Activated CD8-positive, alpha-beta T cell treated with anti-CD3 and anti-CD28 coated beads, Interleukin-2, amount 10 ng/mL, durations not matched to agents 7 days and 5 days (primary cell): Measurements from ENCODE around the gene CEP135. TPM values are rescaled to one million over a fixed set of nuclear protein-coding genes. Genes with fewer than 3 reads are reported as not detected.

Experiments
- ATAC-seq: fragments of 150-1000 bp; cut with Tn5 transposase; one replicate; pipeline ENCODE4 v1.10.0; 2021; ENCODE audit warnings: moderate library complexity
- CTCF ChIA-PET: fragments of 350-600 bp; sonication (Branson Sonifier 250); formaldehyde crosslinking; loops from one replicate; lab custom pipeline; 2021; ENCODE audit warnings: antibody characterized with exemption; lab: Charles Lee
- POLR2A ChIA-PET: fragments of 350-600 bp; sonication (Branson Sonifier 250); formaldehyde crosslinking; loops from one replicate; lab custom pipeline; 2021; ENCODE audit warnings: antibody characterized with exemption; lab: Charles Lee
- DNase-seq: peaks from one replicate; pipeline ENCODE4 v3.0.0-alpha.2; 2020
- H3K27ac Mint-ChIP-seq: one replicate; pipeline ENCODE4 v1.8.0; 2021; ENCODE audit warnings: mild to moderate bottlenecking, mixed read lengths
- H3K27me3 Mint-ChIP-seq: one replicate; pipeline ENCODE4 v1.8.0; 2021; ENCODE audit warnings: low read depth, mixed read lengths
- H3K36me3 Mint-ChIP-seq: one replicate; pipeline ENCODE4 v1.8.0; 2021; ENCODE audit warnings: low read depth, mixed read lengths
- H3K4me1 Mint-ChIP-seq: one replicate; pipeline ENCODE4 v1.8.0; 2021; ENCODE audit warnings: low read depth, mixed read lengths
- H3K4me3 Mint-ChIP-seq: one replicate; pipeline ENCODE4 v1.8.0; 2021; ENCODE audit warnings: mild to moderate bottlenecking, mixed read lengths
- H3K9me3 Mint-ChIP-seq: one replicate; pipeline ENCODE4 v1.8.0; 2022; ENCODE audit warnings: mixed read lengths; ENCODE audit not compliant: insufficient read depth
- total RNA-seq, 2 experiments: library from RNA; stranded (reverse); gene quantifications; one replicate each; pipeline ENCODE4 v1.2.3, GENCODE V29; 2021

Gene CEP135
- total RNA-seq, 2 experiments from 2014 or later = 16.4 to 17.0 TPM

GRCh38 chr4:55977811-55978210 lies 29.1 kb downstream of the CEP135 start:
- no peak for ATAC-seq
- ChIA-PET CTCF (interaction anchor here (0.8 kb wide), 1 partner anchor 14 kb away, joined by 3 read pairs; no protein-coding TSS in a partner anchor), POLR2A (no interaction called here)
- no peak for DNase-seq
- H3K36me3 Mint-ChIP-seq = peaks cover 26% of the 10 kb centered on the region
- no peaks in the 10 kb centered on the region for H3K9me3 Mint-ChIP-seq
- no peak overlapping the region for H3K27ac Mint-ChIP-seq
- H3K27me3 Mint-ChIP-seq = no peaks in the 10 kb centered on the region
- no peaks in the 10 kb centered on the region for H3K4me1 Mint-ChIP-seq
- no peak overlapping the region for H3K4me3 Mint-ChIP-seq

DNA sequence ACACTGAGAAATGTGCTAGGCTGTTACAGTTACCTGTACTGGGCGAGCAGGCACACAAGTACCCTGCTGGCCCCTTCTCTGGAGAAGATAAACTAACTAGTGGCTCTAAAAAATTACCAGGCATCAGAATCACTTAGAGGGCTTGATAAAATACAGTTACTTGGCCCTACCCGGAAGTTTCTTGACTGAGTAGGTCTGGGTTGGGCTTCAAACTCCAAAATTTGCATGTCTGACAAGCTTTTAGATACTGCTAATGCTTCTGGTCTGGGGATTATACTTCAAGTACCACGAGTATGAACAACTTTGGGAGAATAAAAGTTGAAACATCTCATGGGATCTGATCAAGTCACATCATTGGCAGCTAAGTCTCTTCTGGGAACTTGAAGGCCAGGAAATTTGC lies 30.8 kb downstream of the CEP135 start:
- no peak overlapping the region for H3K4me3 Mint-ChIP-seq
- H3K27me3 Mint-ChIP-seq = no peaks in the 10 kb centered on the region
- no peak overlapping the region for H3K27ac Mint-ChIP-seq
- no peak for ATAC-seq
- peaks cover 29% of the 10 kb centered on the region for H3K36me3 Mint-ChIP-seq
- no peaks in the 10 kb centered on the region for H3K4me1 Mint-ChIP-seq
- H3K9me3 Mint-ChIP-seq = no peaks in the 10 kb centered on the region
- CTCF ChIA-PET = interaction anchor here (1.7 kb wide), 1 partner anchor 31 kb away, joined by 5 read pairs; the partner anchor contains the start of gene CEP135
- no peak for DNase-seq
- POLR2A ChIA-PET = no interaction called here

DNA sequence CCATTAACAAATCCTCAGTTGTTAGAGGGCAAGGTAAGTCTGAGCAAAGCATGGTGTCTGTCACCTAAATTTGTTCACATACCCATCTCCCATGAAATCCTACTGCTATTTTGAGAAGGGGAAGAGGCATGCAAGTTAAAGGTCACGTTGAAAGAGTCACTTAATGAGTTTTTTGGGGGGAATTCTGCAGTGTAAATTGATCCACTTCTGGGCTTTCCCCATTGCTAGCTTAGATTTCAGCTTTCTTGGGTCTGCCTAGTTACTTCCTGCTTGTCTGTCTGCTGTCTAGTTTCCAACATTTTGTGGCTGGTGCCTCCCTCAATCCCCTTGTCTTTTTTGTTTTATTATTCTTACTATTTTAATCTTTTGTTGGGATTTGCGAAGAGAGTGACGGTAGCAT lies 32.0 kb downstream of the CEP135 start:
- H3K36me3 Mint-ChIP-seq = peaks cover 24% of the 10 kb centered on the region
- H3K4me3 Mint-ChIP-seq = no peak overlapping the region
- DNase-seq (no peak), ATAC-seq (no peak)
- CTCF ChIA-PET = interaction anchor here (1.3 kb wide), 1 partner anchor 32 kb away, joined by 5 read pairs; the partner anchor contains the start of gene CEP135
- no peak overlapping the region for H3K27ac Mint-ChIP-seq
- POLR2A ChIA-PET = no interaction called here
- no peaks in the 10 kb centered on the region for H3K9me3 Mint-ChIP-seq
- H3K4me1 Mint-ChIP-seq = no peaks in the 10 kb centered on the region
- no peaks in the 10 kb centered on the region for H3K27me3 Mint-ChIP-seq

GRCh38 chr4:55982976-55983375 lies 34.2 kb downstream of the CEP135 start:
- no peak overlapping the region for H3K4me3 Mint-ChIP-seq
- ATAC-seq (no peak), DNase-seq (no peak)
- H3K27ac Mint-ChIP-seq = no peak overlapping the region
- peaks cover 29% of the 10 kb centered on the region for H3K36me3 Mint-ChIP-seq
- no peaks in the 10 kb centered on the region for H3K9me3 Mint-ChIP-seq
- ChIA-PET POLR2A (no interaction called here), CTCF (interaction anchor here (0.8 kb wide), 1 partner anchor 11 kb away, joined by 3 read pairs; no protein-coding TSS in a partner anchor)
- H3K27me3 Mint-ChIP-seq = no peaks in the 10 kb centered on the region
- no peaks in the 10 kb centered on the region for H3K4me1 Mint-ChIP-seq

DNA sequence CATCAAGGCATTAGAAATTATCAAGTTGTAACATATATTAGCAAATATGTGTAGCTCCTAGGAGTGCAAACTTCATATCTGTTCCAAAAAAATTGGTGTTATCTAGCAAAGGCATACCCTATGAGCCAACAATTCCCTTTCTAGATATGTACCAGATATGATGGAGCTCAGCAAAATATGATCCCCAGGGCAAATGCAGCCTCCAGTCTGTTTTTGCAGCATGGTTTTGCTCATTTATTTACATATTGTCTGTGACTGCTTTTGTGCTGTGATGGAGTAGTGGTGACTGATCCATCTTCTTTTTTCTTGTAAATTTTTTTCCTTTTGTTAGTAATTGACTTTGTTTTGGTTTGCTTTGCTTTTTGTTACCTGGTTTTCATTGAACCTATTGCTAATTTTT lies 41.0 kb downstream of the CEP135 start:
- POLR2A ChIA-PET = interaction anchor here (1.0 kb wide), 1 partner anchor 42 kb away, joined by 3 read pairs; no protein-coding TSS in a partner anchor

GRCh38 chr4:55993994-55994663 lies 45.4 kb downstream of the CEP135 start:
- Mint-ChIP-seq H3K36me3 (peaks cover 32% of the 10 kb centered on the region), H3K4me1 (peaks cover 16% of the 10 kb centered on the region), H3K9me3 (no peaks in the 10 kb centered on the region), H3K4me3 (no peak overlapping the region), H3K27ac (no peak overlapping the region), H3K27me3 (no peaks in the 10 kb centered on the region)
- ATAC-seq (peak; percentile 69), DNase-seq (no peak)
- POLR2A ChIA-PET = no interaction called here
- CTCF ChIA-PET = interaction anchor here (0.7 to 1.6 kb wide), 4 partner anchors 11 to 46 kb away, joined by 3 to 12 read pairs (median 3); partner anchors contain the start of gene CEP135

More for the DNA sequence above, 41.0 kb downstream of the CEP135 start:
- Mint-ChIP-seq H3K9me3 (no peaks in the 10 kb centered on the region), H3K27me3 (no peaks in the 10 kb centered on the region), H3K4me1 (peaks cover 16% of the 10 kb centered on the region), H3K36me3 (peaks cover 33% of the 10 kb centered on the region), H3K4me3 (no peak overlapping the region), H3K27ac (no peak overlapping the region)
- CTCF ChIA-PET = no interaction called here
- DNase-seq = no peak
- no peak for ATAC-seq

DNA sequence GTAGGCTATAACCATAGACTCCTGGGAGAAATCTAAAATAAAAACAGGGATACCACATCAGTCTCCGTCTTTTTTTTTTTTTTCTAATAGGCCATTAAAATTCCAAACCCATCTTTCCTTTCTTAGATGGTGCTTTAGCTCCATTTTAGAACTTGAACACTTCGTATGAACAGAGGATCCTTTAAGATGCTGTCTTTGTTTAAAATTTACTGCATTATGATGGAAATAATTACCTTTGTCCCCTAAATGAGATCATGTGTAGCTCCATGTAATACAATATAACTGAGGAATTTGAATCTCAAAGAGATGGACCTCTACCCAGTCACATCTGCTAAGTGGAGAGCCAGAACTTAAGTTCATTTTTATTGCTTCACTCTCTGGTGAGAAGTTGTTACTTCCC lies 47.9 kb downstream of the CEP135 start:
- Mint-ChIP-seq H3K4me3 (no peak overlapping the region), H3K9me3 (no peaks in the 10 kb centered on the region), H3K4me1 (peaks cover 16% of the 10 kb centered on the region), H3K27me3 (no peaks in the 10 kb centered on the region), H3K27ac (no peak overlapping the region), H3K36me3 (peaks cover 52% of the 10 kb centered on the region)
- POLR2A ChIA-PET = interaction anchor here (0.6 kb wide), 1 partner anchor 47 kb away, joined by 5 read pairs; no protein-coding TSS in a partner anchor
- DNase-seq (no peak), ATAC-seq (no peak)
- CTCF ChIA-PET = no interaction called here

DNA sequence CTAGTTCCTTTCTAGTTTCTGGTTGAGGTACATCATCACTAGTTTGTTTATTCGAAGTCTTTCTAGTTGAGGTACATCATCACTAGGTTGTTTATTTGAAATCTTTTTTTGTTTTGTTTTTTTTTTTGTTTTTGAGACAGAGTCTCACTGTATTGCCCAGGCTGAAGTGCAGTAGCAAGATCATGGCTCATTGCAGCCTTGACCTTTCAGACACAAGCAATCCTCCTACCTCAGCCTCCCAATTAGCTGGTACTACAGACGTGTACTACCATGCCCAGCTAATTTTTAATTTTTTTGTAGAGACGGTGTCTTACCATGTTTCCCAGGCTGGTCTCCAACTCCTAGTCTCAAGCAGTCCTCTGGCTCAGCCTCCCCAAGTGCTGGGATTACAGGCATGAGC lies 54.9 kb downstream of the CEP135 start:
- H3K4me1 Mint-ChIP-seq = no peaks in the 10 kb centered on the region
- DNase-seq (no peak), ATAC-seq (no peak)
- H3K9me3 Mint-ChIP-seq = no peaks in the 10 kb centered on the region
- H3K27ac Mint-ChIP-seq = no peak overlapping the region
- H3K36me3 Mint-ChIP-seq = peaks cover 69% of the 10 kb centered on the region
- no peaks in the 10 kb centered on the region for H3K27me3 Mint-ChIP-seq
- POLR2A ChIA-PET = no interaction called here
- CTCF ChIA-PET = no interaction called here
- H3K4me3 Mint-ChIP-seq = no peak overlapping the region

GRCh38 chr4:56004235-56004634 lies 55.5 kb downstream of the CEP135 start:
- H3K36me3 Mint-ChIP-seq = peaks cover 67% of the 10 kb centered on the region
- no peak overlapping the region for H3K4me3 Mint-ChIP-seq
- no peaks in the 10 kb centered on the region for H3K4me1 Mint-ChIP-seq
- ChIA-PET CTCF (no interaction called here), POLR2A (no interaction called here)
- DNase-seq = no peak
- no peak for ATAC-seq
- no peaks in the 10 kb centered on the region for H3K9me3 Mint-ChIP-seq
- no peaks in the 10 kb centered on the region for H3K27me3 Mint-ChIP-seq
- no peak overlapping the region for H3K27ac Mint-ChIP-seq

- no peak overlapping the region for H3K27ac Mint-ChIP-seq
- H3K27me3 Mint-ChIP-seq = no peaks in the 10 kb centered on the region
- ChIA-PET CTCF (no interaction called here), POLR2A (no interaction called here)
- no peak for ATAC-seq
- H3K9me3 Mint-ChIP-seq = no peaks in the 10 kb centered on the region
- DNase-seq = no peak
- peaks cover 51% of the 10 kb centered on the region for H3K36me3 Mint-ChIP-seq
- H3K4me3 Mint-ChIP-seq = no peak overlapping the region
- H3K4me1 Mint-ChIP-seq = no peaks in the 10 kb centered on the region
Observed at GRCh38 chr4:56007154-56007553, 58.4 kb downstream of the CEP135 start.

DNA sequence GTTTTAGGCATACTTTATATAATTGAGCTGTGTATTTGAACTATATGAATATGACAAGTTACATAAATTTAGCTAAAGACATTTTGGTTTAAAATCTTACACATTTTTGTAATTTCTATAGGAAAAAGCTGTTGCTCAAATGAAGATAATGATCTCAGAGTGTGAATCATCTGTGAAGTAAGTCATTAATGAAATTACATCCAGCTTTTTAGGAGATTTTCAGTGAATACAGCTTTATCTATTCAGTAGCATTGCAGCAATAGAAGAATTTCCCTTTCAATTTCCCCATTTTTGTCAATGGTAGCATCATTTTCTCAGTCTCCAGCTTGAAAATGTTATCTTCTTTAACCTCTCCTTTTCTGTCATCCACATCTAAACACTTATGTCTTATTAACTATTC lies 59.5 kb downstream of the CEP135 start:
- H3K9me3 Mint-ChIP-seq = no peaks in the 10 kb centered on the region
- DNase-seq (no peak), ATAC-seq (no peak)
- POLR2A ChIA-PET = no interaction called here
- H3K4me3 Mint-ChIP-seq = no peak overlapping the region
- CTCF ChIA-PET = interaction anchor here (0.9 to 1.0 kb wide), 2 partner anchors 14 to 61 kb away, joined by 3 read pairs; no protein-coding TSS in a partner anchor
- no peaks in the 10 kb centered on the region for H3K4me1 Mint-ChIP-seq
- peaks cover 60% of the 10 kb centered on the region for H3K36me3 Mint-ChIP-seq
- H3K27ac Mint-ChIP-seq = no peak overlapping the region
- no peaks in the 10 kb centered on the region for H3K27me3 Mint-ChIP-seq

DNA sequence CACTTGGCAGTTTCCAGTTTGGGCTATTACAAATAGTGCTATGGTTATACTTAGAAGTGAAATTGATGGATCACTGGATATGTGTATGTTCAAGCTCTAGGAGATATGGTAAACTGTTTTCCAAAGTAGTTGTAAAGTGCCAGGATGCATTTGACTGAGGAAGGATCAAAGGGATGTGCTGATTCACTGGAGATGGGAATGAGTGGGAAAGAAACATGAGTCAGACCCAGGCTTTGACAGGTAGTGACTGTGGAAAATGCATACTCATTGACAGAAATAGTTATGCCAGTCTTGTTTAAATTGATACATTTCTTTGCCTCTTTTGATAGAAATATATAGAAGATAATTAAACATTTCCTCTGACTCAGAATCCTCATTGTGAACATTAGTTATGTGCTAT lies 77.9 kb downstream of the CEP135 start:
- ChIA-PET CTCF (interaction anchor here (3.4 kb wide), 1 partner anchor 78 kb away, joined by 12 read pairs; the partner anchor contains the start of gene CEP135), POLR2A (no interaction called here)
- no peak overlapping the region for H3K27ac Mint-ChIP-seq
- DNase-seq (no peak), ATAC-seq (no peak)
- H3K4me1 Mint-ChIP-seq = peaks cover 12% of the 10 kb centered on the region
- no peaks in the 10 kb centered on the region for H3K9me3 Mint-ChIP-seq
- peaks cover 35% of the 10 kb centered on the region for H3K36me3 Mint-ChIP-seq
- H3K27me3 Mint-ChIP-seq = no peaks in the 10 kb centered on the region
- no peak overlapping the region for H3K4me3 Mint-ChIP-seq
